Brain microvascular endothelial cell (primary cell): ENCODE measurements around the gene WDR4.

ENCODE experiments used
- DNase-seq: peaks from one replicate; pipeline ENCODE4 v3.0.0-alpha.2; 2020
- H3K27ac ChIP-seq: fragments of 250-450 bp; sonication (Bioruptor Pico); 2 replicates; pipeline ENCODE4 v1.5.1; 2020; ENCODE audit warnings: mild to moderate bottlenecking, moderate library complexity
- H3K27me3 ChIP-seq: fragments of 250-450 bp; sonication (Bioruptor Pico); replicated peaks from 2 replicates; pipeline ENCODE4 v1.5.1; 2020; ENCODE audit warnings: mild to moderate bottlenecking
- H3K36me3 ChIP-seq: fragments of 250-450 bp; sonication (Bioruptor Pico); replicated peaks from 2 replicates; pipeline ENCODE4 v1.5.1; 2020; ENCODE audit warnings: mild to moderate bottlenecking
- H3K4me3 ChIP-seq: 2 replicates; pipeline ENCODE4 v1.5.1; 2011; ENCODE audit warnings: low read depth, mild to moderate bottlenecking, control low read depth, low read length, moderate library complexity
- in situ Hi-C: cut with HindIII; loops from 2 replicates; pipeline ENCODE4 v1.10.0; 2017; ENCODE audit warnings: low sequenced_read_pairs, low pct_ligation_motif_present
- TF ChIP-seq, protein P1 (sequence below): IDR thresholded peaks from 2 replicates; pipeline ENCODE4 v1.5.1; 2011; ENCODE audit warnings: low read depth, mild to moderate bottlenecking, moderate library complexity, low read length, control low read depth, inconsistent platforms; ENCODE audit errors: missing control alignments

The WDR4 gene

DNA sequence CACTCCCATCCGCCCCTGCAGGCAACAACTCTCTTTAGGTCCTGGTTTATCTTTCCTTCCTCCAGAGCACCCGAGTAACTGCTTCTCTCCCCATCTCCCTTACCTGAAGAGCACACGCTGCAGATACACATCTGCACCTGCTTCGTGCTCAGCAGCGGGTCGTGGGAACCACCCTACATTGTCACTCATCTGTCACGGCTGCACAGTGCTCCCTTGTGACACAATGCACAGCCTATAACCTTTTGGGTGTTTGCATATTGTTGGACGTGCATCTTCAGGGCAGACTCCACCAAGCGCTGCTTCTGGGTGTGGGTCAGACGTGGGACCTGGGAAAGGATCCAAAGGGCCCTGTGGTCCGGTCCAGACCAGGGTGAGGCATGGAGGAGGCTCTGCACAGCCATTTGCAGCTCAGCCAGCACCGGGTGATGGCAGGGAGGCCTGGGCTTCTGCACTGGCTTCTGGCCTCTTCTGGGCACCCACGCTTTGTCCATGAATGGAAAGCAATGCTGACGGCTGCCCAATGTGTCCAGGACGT is 42.5 kb downstream of the WDR4 start:
- Histone ChIP-seq H3K27me3 (no peaks in the 10 kb centered on the region), H3K27ac (no peak overlapping the region), H3K4me3 (no peak overlapping the region), H3K36me3 (peaks cover 16% of the 10 kb centered on the region)
- DNase-seq, result no peak
- TF ChIP-seq, protein P1, sequence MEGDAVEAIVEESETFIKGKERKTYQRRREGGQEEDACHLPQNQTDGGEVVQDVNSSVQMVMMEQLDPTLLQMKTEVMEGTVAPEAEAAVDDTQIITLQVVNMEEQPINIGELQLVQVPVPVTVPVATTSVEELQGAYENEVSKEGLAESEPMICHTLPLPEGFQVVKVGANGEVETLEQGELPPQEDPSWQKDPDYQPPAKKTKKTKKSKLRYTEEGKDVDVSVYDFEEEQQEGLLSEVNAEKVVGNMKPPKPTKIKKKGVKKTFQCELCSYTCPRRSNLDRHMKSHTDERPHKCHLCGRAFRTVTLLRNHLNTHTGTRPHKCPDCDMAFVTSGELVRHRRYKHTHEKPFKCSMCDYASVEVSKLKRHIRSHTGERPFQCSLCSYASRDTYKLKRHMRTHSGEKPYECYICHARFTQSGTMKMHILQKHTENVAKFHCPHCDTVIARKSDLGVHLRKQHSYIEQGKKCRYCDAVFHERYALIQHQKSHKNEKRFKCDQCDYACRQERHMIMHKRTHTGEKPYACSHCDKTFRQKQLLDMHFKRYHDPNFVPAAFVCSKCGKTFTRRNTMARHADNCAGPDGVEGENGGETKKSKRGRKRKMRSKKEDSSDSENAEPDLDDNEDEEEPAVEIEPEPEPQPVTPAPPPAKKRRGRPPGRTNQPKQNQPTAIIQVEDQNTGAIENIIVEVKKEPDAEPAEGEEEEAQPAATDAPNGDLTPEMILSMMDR, result no peak
- in situ Hi-C loops, result no loop called here

- in situ Hi-C loops, result no loop called here
- no peaks in the 10 kb centered on the region for H3K27me3 ChIP-seq
- H3K27ac ChIP-seq, result no peak overlapping the region
- no peak for DNase-seq
- H3K4me3 ChIP-seq, result no peak overlapping the region
- TF ChIP-seq, protein P1, result no peak
- H3K36me3 ChIP-seq, result peaks cover 14% of the 10 kb centered on the region
Observed at GRCh38 chr21:42836402-42836666, 43.0 kb downstream of the WDR4 start.

GRCh38 chr21:42835611-42836401 is 43.5 kb downstream of the WDR4 start:
- in situ Hi-C loops, result no loop called here
- no peak overlapping the region for H3K4me3 ChIP-seq
- H3K36me3 ChIP-seq, result peaks cover 9% of the 10 kb centered on the region
- H3K27me3 ChIP-seq, result no peaks in the 10 kb centered on the region
- no peak overlapping the region for H3K27ac ChIP-seq
- TF ChIP-seq, protein P1, result no peak
- no peak for DNase-seq

DNA sequence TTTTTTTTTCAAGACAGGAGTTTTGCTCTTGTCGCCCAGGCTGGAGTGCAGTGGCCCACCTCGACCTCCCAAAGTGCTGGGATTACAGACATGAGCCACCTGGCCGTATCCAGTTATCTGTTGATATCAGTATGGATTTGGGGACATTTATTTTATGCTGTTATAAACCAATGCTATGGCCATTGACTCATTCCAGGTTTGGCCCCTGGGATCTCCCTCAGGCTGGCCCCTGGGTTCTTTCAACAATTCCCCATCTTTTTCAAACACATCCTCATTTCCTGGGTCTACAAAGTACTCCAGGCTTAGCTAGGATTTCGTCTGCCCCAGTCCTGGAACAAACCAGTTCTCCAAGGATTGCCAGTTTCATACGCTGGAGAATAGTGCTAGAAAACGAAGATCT is 44.1 kb downstream of the WDR4 start:
- TF ChIP-seq, protein P1, result no peak
- H3K27me3 ChIP-seq, result no peaks in the 10 kb centered on the region
- no peak overlapping the region for H3K27ac ChIP-seq
- no peak overlapping the region for H3K4me3 ChIP-seq
- peaks cover 3% of the 10 kb centered on the region for H3K36me3 ChIP-seq
- DNase-seq, result no peak
- in situ Hi-C loops, result no loop called here

GRCh38 chr21:42834726-42835191 is 44.6 kb downstream of the WDR4 start:
- in situ Hi-C loops, result no loop called here
- Histone ChIP-seq H3K27ac (no peak overlapping the region), H3K36me3 (no peaks in the 10 kb centered on the region), H3K4me3 (no peak overlapping the region), H3K27me3 (no peaks in the 10 kb centered on the region)
- DNase-seq, result no peak
- TF ChIP-seq, protein P1, result no peak
